ENCODE measurements around the gene DAB2IP.

The DAB2IP gene

DNA sequence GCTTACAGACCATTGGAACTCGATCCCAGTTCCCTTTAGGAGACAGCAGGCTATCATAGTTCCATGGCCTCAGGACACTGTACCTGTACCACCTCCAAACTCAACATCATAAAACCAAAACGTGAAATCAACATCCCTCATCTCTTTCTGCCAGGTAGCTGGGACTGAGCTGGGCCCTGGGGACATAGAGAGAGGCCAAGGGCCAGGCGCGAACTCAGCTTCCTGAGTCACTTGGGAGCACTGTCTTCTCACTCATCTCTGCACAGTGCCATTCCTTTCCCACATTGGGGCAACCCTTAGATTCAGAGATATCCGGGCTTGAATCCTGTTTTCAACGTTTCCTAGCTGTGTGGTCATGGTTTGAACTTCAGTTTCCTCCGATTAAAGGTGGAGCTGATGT is 12.2 kb downstream of the DAB2IP start:
- Histone ChIP-seq H3K9me3 (ENCODE audit: insufficient read depth, low read length) (no peaks in the 10 kb centered on the region), H3K27ac (ENCODE audit: low read depth, low read length) (no peak overlapping the region), H3K27me3 (ENCODE audit: low read length) (no peaks in the 10 kb centered on the region), H3K4me3 (ENCODE audit: insufficient read depth, low read length, poor library complexity, severe bottlenecking) (no peak overlapping the region), H3K4me2 (ENCODE audit: low read depth, low read length, poor library complexity, severe bottlenecking) (no peak overlapping the region), H3K79me2 (ENCODE audit: insufficient read depth, low read length) (no peaks in the 10 kb centered on the region), H2AFZ (ENCODE audit: low read depth, low read length, severe bottlenecking) (no peak overlapping the region), H3F3A (ENCODE audit: insufficient read depth) (no peaks in the 10 kb centered on the region), H3K9ac (ENCODE audit: low read length) (no peak overlapping the region), H3K9me2 (replicated peaks; ENCODE audit: insufficient read depth, low read length) (no peaks in the 10 kb centered on the region), H3K36me3 (ENCODE audit: low read length) (no peaks in the 10 kb centered on the region), H4K20me1 (ENCODE audit: low read depth, low read length) (no peaks in the 10 kb centered on the region)
- TF ChIP-seq, protein P1, sequence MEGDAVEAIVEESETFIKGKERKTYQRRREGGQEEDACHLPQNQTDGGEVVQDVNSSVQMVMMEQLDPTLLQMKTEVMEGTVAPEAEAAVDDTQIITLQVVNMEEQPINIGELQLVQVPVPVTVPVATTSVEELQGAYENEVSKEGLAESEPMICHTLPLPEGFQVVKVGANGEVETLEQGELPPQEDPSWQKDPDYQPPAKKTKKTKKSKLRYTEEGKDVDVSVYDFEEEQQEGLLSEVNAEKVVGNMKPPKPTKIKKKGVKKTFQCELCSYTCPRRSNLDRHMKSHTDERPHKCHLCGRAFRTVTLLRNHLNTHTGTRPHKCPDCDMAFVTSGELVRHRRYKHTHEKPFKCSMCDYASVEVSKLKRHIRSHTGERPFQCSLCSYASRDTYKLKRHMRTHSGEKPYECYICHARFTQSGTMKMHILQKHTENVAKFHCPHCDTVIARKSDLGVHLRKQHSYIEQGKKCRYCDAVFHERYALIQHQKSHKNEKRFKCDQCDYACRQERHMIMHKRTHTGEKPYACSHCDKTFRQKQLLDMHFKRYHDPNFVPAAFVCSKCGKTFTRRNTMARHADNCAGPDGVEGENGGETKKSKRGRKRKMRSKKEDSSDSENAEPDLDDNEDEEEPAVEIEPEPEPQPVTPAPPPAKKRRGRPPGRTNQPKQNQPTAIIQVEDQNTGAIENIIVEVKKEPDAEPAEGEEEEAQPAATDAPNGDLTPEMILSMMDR (IDR thresholded peaks at IDR 0.05; ENCODE audit: insufficient read depth, low read length, poor library complexity, severe bottlenecking) = no peak
- no peak for TF ChIP-seq EZH2phosphoT487 (conservative IDR thresholded peaks at IDR 0.05; ENCODE audit: low read length)

DNA sequence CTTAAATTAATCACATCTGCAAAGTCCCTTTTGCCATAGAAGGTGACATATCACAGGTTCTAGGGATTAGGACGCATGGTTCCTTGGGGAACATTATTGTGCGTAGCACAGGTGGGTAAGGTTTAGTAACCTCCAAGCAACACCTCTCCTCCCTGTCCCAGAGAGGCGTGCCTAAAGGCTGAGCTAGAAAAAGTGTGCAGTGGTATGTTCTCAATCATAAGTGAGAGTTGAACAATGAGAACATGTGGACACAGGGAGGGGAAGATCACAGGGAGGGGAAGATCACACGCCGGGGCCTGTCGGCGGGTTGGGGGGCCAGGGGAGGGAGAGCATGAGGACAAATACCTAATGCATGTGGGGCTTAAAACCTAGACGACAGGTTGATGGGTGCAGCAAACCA is 14.9 kb downstream of the DAB2IP start:
- no peaks in the 10 kb centered on the region for H4K20me1 ChIP-seq (ENCODE audit: low read depth, low read length)
- H3K27ac ChIP-seq (ENCODE audit: low read depth, low read length) = no peak overlapping the region
- no peaks in the 10 kb centered on the region for H3K79me2 ChIP-seq (ENCODE audit: insufficient read depth, low read length)
- H3K9ac ChIP-seq (ENCODE audit: low read length) = no peak overlapping the region
- no peak overlapping the region for H3K4me2 ChIP-seq (ENCODE audit: low read depth, low read length, poor library complexity, severe bottlenecking)
- H2AFZ ChIP-seq (ENCODE audit: low read depth, low read length, severe bottlenecking) = no peak overlapping the region
- no peaks in the 10 kb centered on the region for H3F3A ChIP-seq (ENCODE audit: insufficient read depth)
- H3K9me3 ChIP-seq (ENCODE audit: insufficient read depth, low read length) = no peaks in the 10 kb centered on the region
- no peaks in the 10 kb centered on the region for H3K27me3 ChIP-seq (ENCODE audit: low read length)
- TF ChIP-seq, protein P1 (IDR thresholded peaks at IDR 0.05; ENCODE audit: insufficient read depth, low read length, poor library complexity, severe bottlenecking) = no peak
- TF ChIP-seq EZH2phosphoT487 (conservative IDR thresholded peaks at IDR 0.05; ENCODE audit: low read length) = no peak
- no peaks in the 10 kb centered on the region for H3K36me3 ChIP-seq (ENCODE audit: low read length)
- no peaks in the 10 kb centered on the region for H3K9me2 ChIP-seq (replicated peaks; ENCODE audit: insufficient read depth, low read length)
- no peak overlapping the region for H3K4me3 ChIP-seq (ENCODE audit: insufficient read depth, low read length, poor library complexity, severe bottlenecking)

DNA sequence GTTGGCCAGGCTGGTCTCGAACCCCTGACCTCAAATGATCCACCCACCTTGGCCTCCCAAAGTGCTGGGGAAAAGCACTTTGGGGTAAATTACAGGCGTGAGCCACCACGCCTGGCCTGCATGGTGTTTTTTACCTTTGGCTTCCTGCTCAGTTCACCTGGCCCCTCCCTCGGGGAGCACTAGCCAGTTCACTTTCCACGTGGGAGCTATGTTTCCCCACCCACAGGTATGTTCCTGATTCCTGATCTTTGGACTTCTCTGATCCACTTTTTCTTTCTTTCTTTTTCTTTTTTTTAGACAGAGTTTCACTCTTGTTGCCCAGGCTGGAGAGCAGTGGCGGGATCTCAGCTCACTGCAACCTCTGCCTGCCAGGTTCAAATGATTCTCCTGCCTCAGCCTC is 15.8 kb downstream of the DAB2IP start:
- H4K20me1 ChIP-seq (ENCODE audit: low read depth, low read length) = no peaks in the 10 kb centered on the region
- H3K9ac ChIP-seq (ENCODE audit: low read length) = no peak overlapping the region
- TF ChIP-seq, protein P1 (IDR thresholded peaks at IDR 0.05; ENCODE audit: insufficient read depth, low read length, poor library complexity, severe bottlenecking) = no peak
- TF ChIP-seq EZH2phosphoT487 (conservative IDR thresholded peaks at IDR 0.05; ENCODE audit: low read length) = no peak
- no peaks in the 10 kb centered on the region for H3K79me2 ChIP-seq (ENCODE audit: insufficient read depth, low read length)
- no peak overlapping the region for H3K4me2 ChIP-seq (ENCODE audit: low read depth, low read length, poor library complexity, severe bottlenecking)
- no peaks in the 10 kb centered on the region for H3K36me3 ChIP-seq (ENCODE audit: low read length)
- H3K9me2 ChIP-seq (replicated peaks; ENCODE audit: insufficient read depth, low read length) = no peaks in the 10 kb centered on the region
- no peaks in the 10 kb centered on the region for H3K27me3 ChIP-seq (ENCODE audit: low read length)
- H3K9me3 ChIP-seq (ENCODE audit: insufficient read depth, low read length) = no peaks in the 10 kb centered on the region
- no peak overlapping the region for H2AFZ ChIP-seq (ENCODE audit: low read depth, low read length, severe bottlenecking)
- no peak overlapping the region for H3K27ac ChIP-seq (ENCODE audit: low read depth, low read length)
- no peaks in the 10 kb centered on the region for H3F3A ChIP-seq (ENCODE audit: insufficient read depth)
- no peak overlapping the region for H3K4me3 ChIP-seq (ENCODE audit: insufficient read depth, low read length, poor library complexity, severe bottlenecking)
